ENCODE measurements around the gene MMP14.

The MMP14 gene

DNA sequence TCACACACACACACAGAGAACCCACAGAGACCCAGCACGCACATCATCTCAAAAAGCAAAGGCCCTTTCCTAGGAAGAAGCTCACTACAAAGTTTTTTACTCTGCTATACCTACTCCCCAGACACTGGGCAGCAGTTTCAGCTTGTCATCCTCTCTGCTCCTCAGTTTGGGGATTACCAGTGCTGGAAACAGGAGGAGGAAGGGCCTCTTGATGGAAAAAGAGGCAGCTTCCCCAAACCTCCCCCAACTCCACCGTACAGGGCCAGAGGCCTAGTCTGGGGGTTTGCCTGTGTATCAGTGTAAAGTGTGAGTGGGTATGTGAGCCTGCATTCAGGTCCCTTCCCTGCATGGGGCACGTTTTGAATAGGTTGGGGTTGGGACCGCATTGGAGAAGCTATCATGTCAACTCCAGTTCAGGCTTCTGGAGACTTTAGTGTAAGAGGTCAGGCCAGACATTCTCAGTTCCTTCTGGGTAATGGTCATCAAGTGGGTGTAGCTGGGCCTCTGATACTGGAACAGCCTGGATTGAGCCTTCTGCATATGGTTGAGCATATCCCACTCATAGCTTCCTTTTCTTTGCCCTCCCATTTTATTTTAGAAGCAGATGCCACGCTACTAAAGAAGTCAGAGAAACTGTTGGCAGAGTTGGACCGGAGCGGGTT is 47.8 kb downstream of the MMP14 start:
- no peak for DNase-seq (ENCODE audit: low read depth in 1 of 2, low spot score in 1 of 2)

DNA sequence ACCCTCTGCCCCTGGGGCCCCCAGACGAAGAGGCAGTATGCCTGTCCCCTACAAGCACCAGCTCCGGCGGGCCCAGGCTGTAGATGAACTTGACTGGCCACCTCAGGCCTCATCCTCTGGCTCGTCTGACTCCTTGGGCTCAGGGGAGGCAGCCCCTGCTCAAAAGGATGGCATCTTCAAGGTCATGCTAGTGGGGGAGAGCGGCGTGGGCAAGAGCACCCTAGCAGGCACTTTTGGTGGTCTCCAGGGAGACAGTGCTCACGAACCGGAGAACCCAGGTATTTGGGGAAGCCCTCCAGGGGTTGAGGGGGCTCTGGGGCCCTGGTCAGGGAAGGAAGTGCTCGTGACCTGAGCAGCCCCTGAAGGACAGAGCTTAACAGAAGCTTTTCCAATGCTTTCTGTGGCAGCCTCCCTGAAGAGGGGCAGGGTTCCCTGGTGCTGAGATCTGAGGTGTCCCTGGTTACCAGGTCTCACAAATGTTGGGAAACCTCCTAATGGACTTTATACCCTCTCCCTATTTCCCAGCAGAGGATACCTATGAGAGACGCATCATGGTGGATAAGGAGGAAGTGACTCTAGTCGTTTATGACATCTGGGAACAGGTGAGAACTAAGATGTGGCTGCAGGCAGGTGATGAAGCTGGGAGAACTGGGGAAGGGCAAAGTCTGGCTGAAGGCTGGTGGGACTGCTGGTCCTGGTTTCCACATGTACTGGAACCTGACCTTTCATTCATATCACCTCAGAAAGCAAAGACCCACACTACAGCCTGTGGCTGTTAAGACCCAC is 48.5 kb downstream of the MMP14 start:
- DNase-seq (ENCODE audit: low read depth in 1 of 2, low spot score in 1 of 2): no peak

DNA sequence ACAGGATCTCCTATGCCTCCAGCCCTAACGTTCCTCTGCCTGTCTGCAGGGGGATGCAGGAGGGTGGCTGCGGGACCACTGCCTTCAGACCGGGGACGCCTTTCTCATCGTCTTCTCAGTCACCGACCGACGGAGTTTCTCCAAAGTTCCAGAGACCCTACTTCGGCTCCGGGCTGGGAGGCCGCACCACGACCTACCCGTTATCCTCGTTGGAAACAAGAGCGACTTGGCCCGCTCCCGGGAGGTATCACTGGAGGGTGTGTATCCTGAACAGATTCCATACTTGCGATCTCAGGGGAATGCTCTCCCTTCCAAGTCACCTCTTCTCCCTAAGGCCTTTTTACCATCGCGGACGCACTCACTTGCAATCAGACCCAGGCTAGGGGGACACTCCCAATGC is 49.6 kb downstream of the MMP14 start:
- no peak for DNase-seq (ENCODE audit: low read depth in 1 of 2, low spot score in 1 of 2)

DNA sequence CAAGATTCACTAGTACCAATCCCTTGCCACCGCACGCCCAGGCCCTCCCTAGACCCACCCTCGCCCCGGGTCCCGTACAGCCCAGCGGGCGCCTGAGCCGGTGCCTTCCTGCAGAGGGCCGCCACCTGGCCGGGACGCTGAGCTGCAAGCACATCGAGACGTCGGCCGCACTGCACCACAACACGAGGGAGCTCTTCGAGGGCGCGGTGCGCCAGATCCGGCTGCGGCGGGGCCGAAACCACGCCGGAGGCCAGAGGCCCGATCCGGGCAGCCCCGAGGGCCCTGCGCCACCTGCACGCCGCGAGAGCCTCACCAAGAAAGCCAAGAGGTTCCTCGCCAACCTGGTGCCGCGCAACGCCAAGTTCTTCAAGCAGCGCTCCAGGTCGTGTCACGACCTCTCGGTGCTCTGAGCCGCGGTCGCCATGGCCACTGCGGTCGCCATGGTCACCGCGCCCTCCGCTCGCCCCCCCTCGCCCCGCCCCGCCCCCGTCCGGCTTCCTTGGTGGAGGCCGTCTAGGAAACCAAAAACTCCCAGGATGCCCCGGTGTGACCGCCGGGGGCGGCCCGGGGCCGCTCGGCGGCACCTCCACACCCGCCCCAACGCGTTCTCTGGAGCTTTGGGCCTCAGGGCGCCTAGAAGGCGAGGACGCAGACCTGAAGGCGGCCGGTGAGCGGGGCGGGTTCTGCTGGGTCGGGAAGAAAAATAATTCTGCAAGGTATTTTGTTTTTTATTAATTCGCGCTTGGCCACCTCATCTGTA is 50.3 kb downstream of the MMP14 start:
- DNase-seq (ENCODE audit: low read depth in 1 of 2, low spot score in 1 of 2): peak; percentile 31 to 44

DNA sequence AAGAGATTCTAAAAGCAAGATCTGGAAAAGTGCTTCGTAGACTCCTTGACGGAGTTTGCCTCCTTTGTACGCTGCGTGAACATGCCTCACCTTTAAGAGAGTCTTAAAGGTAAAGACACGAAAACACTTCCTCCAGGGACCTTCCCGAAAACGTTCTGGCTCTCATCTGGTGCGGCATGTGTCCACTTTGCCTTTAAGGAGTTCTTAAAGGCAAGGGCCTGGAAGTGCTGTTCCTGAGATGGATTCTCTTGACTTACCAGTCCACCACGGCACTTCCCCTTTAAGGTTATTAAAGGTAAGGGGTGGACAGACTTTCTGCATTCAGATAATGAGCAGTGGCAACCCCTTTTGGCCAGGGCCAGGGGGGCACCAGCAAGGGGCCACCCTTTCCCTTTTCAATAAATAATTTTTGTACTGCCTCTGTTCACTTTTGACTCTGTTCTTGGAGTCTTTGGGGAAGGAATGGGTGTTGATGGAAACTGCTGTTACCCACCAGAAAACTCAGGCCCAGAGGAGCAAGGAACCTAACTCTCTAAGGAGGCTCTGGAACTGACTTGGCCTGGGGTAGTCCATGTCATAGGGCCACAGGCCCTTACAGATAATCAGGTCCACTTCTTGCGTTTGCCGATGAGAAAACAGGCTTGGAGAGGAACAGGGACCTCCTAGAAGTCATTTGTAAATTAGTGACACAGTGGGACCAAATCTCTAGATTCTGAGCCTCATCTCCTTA is 51.0 kb downstream of the MMP14 start:
- DNase-seq (ENCODE audit: low read depth in 1 of 2, low spot score in 1 of 2): no peak

DNA sequence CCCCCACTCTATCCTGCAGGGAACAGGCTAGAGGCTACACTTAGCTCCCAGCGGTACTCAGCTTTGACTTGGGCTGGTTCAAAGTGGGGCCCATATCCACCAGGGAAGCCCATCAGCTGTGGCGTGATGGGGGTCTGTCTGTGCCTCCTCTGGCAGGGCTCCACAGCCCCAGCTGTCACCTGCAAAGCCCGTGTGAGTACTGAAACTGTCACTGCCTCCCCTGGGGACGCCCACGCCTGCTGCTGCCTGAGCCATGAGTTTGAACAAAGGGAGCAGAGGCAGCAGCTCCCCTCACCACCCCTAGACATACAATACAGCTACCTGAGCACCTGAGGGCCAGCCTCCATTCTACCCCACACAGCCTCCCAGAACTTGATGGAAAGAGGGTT is 51.6 kb downstream of the MMP14 start:
- DNase-seq (ENCODE audit: low read depth in 1 of 2, low spot score in 1 of 2): peak; percentile 35 to 38

DNA sequence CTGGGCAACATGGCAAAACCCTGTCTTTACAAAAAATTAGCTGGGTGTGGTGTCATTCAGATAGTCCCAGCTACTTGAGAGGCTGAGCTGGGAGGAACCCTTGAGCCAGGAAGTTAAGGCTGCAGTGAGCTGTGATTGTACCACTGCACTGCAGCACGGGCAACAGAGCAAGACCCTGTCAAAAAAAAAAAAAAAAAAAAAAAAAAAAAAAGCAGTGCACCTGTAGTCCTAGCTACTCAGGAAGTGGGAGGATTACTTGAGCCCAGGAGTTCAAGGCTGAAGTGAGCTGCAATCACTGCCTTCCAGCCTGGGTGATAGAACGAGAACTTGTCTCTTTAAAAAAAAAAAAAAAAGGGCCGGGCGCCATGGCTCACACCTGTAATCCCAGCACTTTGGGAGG is 52.3 kb downstream of the MMP14 start:
- no peak for DNase-seq (ENCODE audit: low read depth in 1 of 2, low spot score in 1 of 2)

DNA sequence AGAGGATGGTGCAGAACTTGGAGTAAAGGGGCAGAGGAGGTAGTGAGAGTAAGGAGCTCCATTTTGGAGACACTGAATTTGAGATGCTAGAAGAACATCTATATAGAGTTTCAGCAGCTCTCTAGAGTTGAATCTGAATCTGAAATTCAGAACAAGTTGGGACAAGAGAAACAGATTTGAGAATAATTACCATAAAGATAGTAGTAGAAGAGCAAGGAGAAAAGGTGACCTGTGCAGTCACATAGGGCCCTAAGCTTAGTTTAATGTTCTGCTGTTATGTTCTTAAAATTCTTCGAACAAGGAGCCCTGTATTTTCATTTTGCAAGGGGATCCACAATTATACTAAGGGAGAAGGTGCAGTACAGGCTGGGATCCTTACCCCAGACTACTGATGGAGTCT is 54.0 kb downstream of the MMP14 start:
- no peak for DNase-seq (ENCODE audit: low read depth in 1 of 2, low spot score in 1 of 2)

DNA sequence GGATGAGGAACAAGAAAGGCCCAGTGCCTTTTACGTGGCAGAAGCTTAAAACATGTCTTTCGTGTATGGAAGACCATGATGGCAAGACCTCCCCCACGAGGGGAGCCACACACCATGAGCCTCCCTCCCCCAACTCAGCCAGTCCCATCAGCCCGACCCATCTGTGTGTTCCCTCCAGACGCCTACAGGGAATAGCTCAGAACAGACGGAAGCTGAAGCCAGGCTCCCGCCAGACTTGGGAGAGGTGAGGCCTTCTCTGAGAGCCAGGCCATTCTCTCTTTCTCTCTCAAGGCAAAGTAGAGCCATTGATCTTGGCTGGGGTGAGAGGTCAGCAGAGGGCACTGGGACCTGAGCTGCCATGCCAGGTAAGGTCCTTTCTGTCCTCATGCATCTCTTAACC is 56.1 kb downstream of the MMP14 start:
- no peak for DNase-seq (ENCODE audit: low read depth in 1 of 2, low spot score in 1 of 2)

DNA sequence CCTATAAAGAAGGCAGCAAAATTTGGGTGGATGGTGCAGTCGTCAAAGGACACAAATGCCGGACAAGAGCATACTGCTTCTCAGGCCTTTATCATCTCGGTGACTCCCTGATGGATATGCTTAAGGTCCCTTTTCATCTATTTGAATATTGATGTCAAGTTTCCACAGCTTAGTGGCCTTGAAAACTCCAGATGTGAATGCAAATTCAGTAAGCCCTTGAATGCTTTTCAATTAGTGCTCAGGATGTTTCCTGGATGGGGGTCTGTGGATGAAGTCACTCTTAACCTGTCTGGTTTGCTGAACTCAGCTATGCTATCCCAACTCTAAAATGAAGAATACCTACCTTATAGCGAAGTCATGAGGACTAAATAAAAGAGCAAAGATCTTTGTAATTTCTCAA is 57.3 kb downstream of the MMP14 start:
- DNase-seq (ENCODE audit: low read depth in 1 of 2, low spot score in 1 of 2): no peak

DNA sequence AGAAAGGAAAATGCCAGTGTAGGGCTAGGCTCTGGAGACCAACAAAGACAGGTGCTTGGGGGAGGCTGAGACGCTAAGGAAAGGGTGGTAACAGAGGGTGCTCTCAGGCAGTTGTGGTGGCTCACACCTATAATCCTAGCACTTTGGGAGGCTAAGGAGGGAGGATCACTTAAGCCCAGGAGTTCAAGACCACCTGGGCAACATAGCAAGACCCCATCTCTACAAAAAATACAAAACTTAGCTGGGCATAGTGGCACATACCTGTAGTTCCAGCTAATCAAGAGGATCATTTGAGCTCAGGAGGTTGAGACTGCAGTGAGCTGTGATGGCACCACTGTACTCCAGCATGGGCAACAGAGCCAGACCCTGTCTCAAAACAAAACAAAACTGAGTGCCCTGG is 59.0 kb downstream of the MMP14 start:
- DNase-seq (ENCODE audit: low read depth in 1 of 2, low spot score in 1 of 2): no peak

DNA sequence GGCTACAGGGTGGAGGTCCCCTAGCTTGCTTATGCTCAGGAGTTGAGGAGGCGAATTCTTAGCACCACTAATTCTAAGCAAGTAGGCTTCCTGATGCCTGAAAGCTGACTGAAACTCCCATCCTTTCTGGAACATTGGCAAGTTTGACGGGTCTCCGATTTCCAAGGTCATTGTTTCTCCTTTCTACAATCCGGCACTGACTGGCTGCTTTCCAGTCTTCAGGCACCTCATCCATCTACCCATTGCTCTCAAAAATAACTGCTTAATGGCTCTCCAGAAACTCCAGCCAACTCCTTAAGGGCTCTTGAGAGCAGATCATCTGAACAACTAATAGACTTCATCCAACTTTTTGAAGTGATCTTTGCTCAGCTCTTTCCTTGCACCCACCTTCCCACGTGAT is 60.0 kb downstream of the MMP14 start:
- DNase-seq (ENCODE audit: low read depth in 1 of 2, low spot score in 1 of 2): no peak

DNA sequence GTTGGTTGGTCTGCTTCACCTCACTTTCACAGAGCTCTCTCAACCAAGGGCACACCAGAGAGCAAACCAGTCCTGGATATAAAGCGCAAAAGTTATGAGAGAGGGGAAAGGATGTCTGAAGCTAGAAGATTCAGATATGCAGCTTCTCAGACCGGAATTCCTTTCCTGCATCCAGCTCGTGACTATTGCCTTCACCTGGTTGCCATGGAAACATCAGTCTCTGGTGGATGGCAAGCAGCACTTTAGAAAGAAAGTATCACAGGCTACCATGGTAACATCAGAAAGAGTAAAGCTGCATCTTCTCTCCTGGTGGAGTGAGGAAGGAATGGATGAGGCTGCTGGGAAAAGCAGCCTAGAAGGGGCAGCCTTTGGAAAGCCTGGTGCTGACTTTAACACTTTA is 60.4 kb downstream of the MMP14 start:
- no peak for DNase-seq (ENCODE audit: low read depth in 1 of 2, low spot score in 1 of 2)

DNA sequence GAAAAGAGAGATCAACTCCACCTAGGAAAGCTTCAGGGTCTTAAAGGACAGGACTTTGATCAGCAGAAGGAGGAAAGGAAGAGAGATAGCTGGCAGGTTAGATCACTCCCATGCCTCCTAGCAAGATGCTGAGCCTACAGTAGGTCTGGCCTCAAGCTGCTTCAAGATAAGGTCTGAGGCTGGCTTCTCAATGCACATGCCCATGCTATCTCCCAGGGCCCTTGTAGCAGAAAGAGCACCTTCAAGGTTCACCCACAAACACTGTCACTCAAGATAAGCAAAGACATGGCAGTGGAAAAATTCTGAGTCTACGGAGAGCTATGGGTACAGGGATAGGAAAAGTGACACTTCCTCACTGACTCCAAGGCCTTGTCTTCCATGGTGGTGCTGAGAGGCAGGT is 61.0 kb downstream of the MMP14 start:
- no peak for DNase-seq (ENCODE audit: low read depth in 1 of 2, low spot score in 1 of 2)

Data from activated CD4-positive, alpha-beta T cell treated with anti-CD3 and anti-CD28 coated beads, Interleukin-2, amount 50 U/mL, for 24 hours (primary cell).